Thyroid gland (tissue), 4 donors: ENCODE results near the gene RAB27B. TPM values are rescaled to one million over a fixed set of nuclear protein-coding genes. Genes with fewer than 3 reads are reported as not detected.

Source experiments
- DNase-seq, 2 donors: peaks; one replicate each; pipeline ENCODE4 v3.0.0-alpha.2; 2019
- H3K27ac ChIP-seq, 3 donors: fragments of 200-600 bp; sonication (generic); 1 replicate in 2 of 3; 2 replicates in 1 of 3; pipeline ENCODE4 v1.5.1; 2016 to 2019; ENCODE audit warnings: mild to moderate bottlenecking in 1 of 3, moderate library complexity in 1 of 3
- H3K27me3 ChIP-seq: fragments of 200-600 bp; sonication (generic); one replicate; pipeline ENCODE4 v1.5.1; 2019
- H3K36me3 ChIP-seq, 2 donors: fragments of 200-600 bp; sonication (generic); one replicate each; pipeline ENCODE4 v1.5.1; 2016 to 2019
- H3K4me1 ChIP-seq, 2 donors: fragments of 200-600 bp; sonication (generic); one replicate each; pipeline ENCODE4 v1.5.1; 2017 to 2019
- H3K4me3 ChIP-seq, 3 donors: fragments of 200-600 bp; sonication (generic); replicated peaks in 1 of 3; 1 replicate in 2 of 3; 2 replicates in 1 of 3; pipeline ENCODE4 v1.5.1; 2016; ENCODE audit warnings: mild to moderate bottlenecking in 1 of 3
- H3K9me3 ChIP-seq: fragments of 200-600 bp; sonication (generic); one replicate; pipeline ENCODE4 v1.5.1; 2017
- POLR2A ChIP-seq, 2 donors: fragments of 450-650 bp; IDR thresholded peaks; one replicate each; pipeline ENCODE4 v1.6.1; 2017; ENCODE audit warnings: antibody characterized with exemption in 2 of 2, mild to moderate bottlenecking in 2 of 2, moderate library complexity in 1 of 2
- WGBS, 2 donors: methylation state at CpG; one replicate each; pipeline ENCODE4 v1.1.5; 2017; 5-methylcytosine and 5-hydroxymethylcytosine counted together
- intact Hi-C: fragments of 100-400 bp; cut with DNase I; formaldehyde crosslinking; loops from one replicate; pipeline ENCODE4 v1.15.1; 2023
- total RNA-seq, 4 donors: library from RNA; depleted of rRNA; stranded (reverse); fragments of >200 nt; gene quantifications; one replicate each; pipeline ENCODE4 v1.2.3, GENCODE V29; 2016
- TF ChIP-seq, protein P1 (sequence below), 6 experiments: fragments of 200-600 bp in 3 of 6; fragments of 450-650 bp in 3 of 6; sonication (generic) in 3 of 6; IDR thresholded peaks; one replicate each; pipeline ENCODE4 v1.5.1; 2016 to 2019; ENCODE audit warnings: antibody characterized with exemption in 6 of 6, mild to moderate bottlenecking in 2 of 6, inconsistent platforms in 1 of 6, moderate library complexity in 1 of 6

Gene RAB27B
- total RNA-seq, 4 donors from 2014 or later: 0.21 to 0.44 (median 0.37) TPM

GRCh38 chr18:54888933-54889332 is 60.7 kb downstream of the RAB27B start:
- no peak for DNase-seq
- intact Hi-C loops: no loop called here
- 86 to 93% methylated on average over 2 of the region's 2 CpGs for WGBS, 2 donors

GRCh38 chr18:54899500-54899899 is 71.2 kb downstream of the RAB27B start:
- Histone ChIP-seq H3K4me1 (no peaks in the 10 kb centered on the region), H3K36me3 (no peaks in the 10 kb centered on the region), H3K27me3 (no peaks in the 10 kb centered on the region), H3K27ac (no peak overlapping the region), H3K9me3 (no peaks in the 10 kb centered on the region), H3K4me3 (no peak overlapping the region)
- intact Hi-C loops: no loop called here
- TF ChIP-seq, protein P1, sequence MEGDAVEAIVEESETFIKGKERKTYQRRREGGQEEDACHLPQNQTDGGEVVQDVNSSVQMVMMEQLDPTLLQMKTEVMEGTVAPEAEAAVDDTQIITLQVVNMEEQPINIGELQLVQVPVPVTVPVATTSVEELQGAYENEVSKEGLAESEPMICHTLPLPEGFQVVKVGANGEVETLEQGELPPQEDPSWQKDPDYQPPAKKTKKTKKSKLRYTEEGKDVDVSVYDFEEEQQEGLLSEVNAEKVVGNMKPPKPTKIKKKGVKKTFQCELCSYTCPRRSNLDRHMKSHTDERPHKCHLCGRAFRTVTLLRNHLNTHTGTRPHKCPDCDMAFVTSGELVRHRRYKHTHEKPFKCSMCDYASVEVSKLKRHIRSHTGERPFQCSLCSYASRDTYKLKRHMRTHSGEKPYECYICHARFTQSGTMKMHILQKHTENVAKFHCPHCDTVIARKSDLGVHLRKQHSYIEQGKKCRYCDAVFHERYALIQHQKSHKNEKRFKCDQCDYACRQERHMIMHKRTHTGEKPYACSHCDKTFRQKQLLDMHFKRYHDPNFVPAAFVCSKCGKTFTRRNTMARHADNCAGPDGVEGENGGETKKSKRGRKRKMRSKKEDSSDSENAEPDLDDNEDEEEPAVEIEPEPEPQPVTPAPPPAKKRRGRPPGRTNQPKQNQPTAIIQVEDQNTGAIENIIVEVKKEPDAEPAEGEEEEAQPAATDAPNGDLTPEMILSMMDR (IDR thresholded peaks at IDR 0.05): no peak
- no peak for TF ChIP-seq POLR2A (IDR thresholded peaks at IDR 0.05)
- no peak for DNase-seq

More at GRCh38 chr18:54888933-54889332, 60.7 kb downstream of the RAB27B start:
- H3K27me3 ChIP-seq: no peaks in the 10 kb centered on the region
- H3K27ac ChIP-seq: no peak overlapping the region
- no peaks in the 10 kb centered on the region for H3K4me1 ChIP-seq
- no peaks in the 10 kb centered on the region for H3K9me3 ChIP-seq
- no peak overlapping the region for H3K4me3 ChIP-seq
- TF ChIP-seq POLR2A (IDR thresholded peaks at IDR 0.05): no peak
- TF ChIP-seq, protein P1 (IDR thresholded peaks at IDR 0.05): no peak
- no peaks in the 10 kb centered on the region for H3K36me3 ChIP-seq

- Histone ChIP-seq H3K36me3 (no peaks in the 10 kb centered on the region), H3K4me1 (no peaks in the 10 kb centered on the region), H3K4me3 (no peak overlapping the region), H3K27ac (no peak overlapping the region), H3K9me3 (no peaks in the 10 kb centered on the region), H3K27me3 (no peaks in the 10 kb centered on the region)
- intact Hi-C loops: no loop called here
- DNase-seq: no peak
- WGBS, 2 donors: 93 to 96% methylated on average over 2 of the region's 2 CpGs
- TF ChIP-seq, protein P1 (IDR thresholded peaks at IDR 0.05): no peak
- TF ChIP-seq POLR2A (IDR thresholded peaks at IDR 0.05): no peak
Observed at GRCh38 chr18:54900290-54900689, 72.0 kb downstream of the RAB27B start.

GRCh38 chr18:54904581-54904980 is 76.3 kb downstream of the RAB27B start:
- intact Hi-C loops: no loop called here
- Histone ChIP-seq H3K27me3 (no peaks in the 10 kb centered on the region), H3K9me3 (no peaks in the 10 kb centered on the region), H3K4me1 (no peaks in the 10 kb centered on the region), H3K27ac (no peak overlapping the region), H3K36me3 (no peaks in the 10 kb centered on the region), H3K4me3 (no peak overlapping the region)
- TF ChIP-seq, protein P1 (IDR thresholded peaks at IDR 0.05): no peak
- WGBS, 2 donors: 94 to 96% methylated on average over 2 of the region's 2 CpGs
- DNase-seq: no peak

DNA sequence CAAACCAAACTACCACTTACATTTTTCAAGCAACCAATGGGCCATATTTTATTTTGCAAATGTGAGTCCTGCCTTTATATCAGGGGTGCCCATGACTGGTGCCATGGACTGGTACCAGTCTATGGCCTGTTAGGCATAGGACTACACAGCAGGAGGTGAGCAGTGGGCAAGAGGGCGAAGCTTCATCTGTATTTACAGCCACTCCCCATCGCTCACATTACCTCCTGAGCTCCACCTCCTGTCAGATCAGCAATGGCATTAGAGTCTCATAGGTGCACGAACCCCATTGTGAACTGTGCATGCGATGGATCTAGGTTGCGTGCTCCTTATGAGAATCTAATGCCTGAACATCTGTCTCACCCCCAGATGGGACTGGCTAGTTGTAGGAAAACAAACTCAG is 77.4 kb downstream of the RAB27B start:
- intact Hi-C loops: no loop called here

More for the DNA sequence above, 77.4 kb downstream of the RAB27B start:
- Histone ChIP-seq H3K9me3 (no peaks in the 10 kb centered on the region), H3K27me3 (no peaks in the 10 kb centered on the region), H3K4me3 (no peak overlapping the region), H3K27ac (no peak overlapping the region), H3K36me3 (no peaks in the 10 kb centered on the region), H3K4me1 (no peaks in the 10 kb centered on the region)
- no peak for DNase-seq
- TF ChIP-seq, protein P1 (IDR thresholded peaks at IDR 0.05): no peak
- TF ChIP-seq POLR2A (IDR thresholded peaks at IDR 0.05): no peak
- WGBS, 2 donors: 85 to 95% methylated on average over 5 of the region's 5 CpGs
